Epithelial cell of esophagus (primary cell): ENCODE results near the gene PANX2.
A peak's percentile ranks its signal among the peaks of the same experiment; 100 is the strongest.

Source experiments
- DNase-seq: peaks from one replicate; pipeline ENCODE4 v3.0.0; 2010; ENCODE audit warnings: low read depth
- H3K4me3 ChIP-seq: 2 replicates; pipeline ENCODE4 v1.5.1; 2011; ENCODE audit warnings: mild to moderate bottlenecking, low read length, control low read depth
- CTCF ChIP-seq: IDR thresholded peaks from 2 replicates; pipeline ENCODE4 v1.5.1; 2011; ENCODE audit warnings: low read depth, mild to moderate bottlenecking, low read length, control low read depth, inconsistent platforms; ENCODE audit not compliant: insufficient read depth; ENCODE audit errors: missing control alignments

Gene PANX2

GRCh38 chr22:50184004-50184901, 13.7 kb downstream of the PANX2 start:
- peak; percentile 4 for TF ChIP-seq CTCF
- DNase-seq, result peak; percentile 30
- no peak overlapping the region for H3K4me3 ChIP-seq

- TF ChIP-seq CTCF, result no peak
- no peak for DNase-seq
- peak overlapping the region; percentile 61 for H3K4me3 ChIP-seq
These were observed 14.4 kb downstream of the PANX2 start for GRCh38 chr22:50184902-50185374.

- H3K4me3 ChIP-seq, result peak within 1 kb of the TSS; percentile 62
- DNase-seq, result peak; percentile 90
- TF ChIP-seq CTCF, result no peak
These were observed 15.0 kb downstream of the PANX2 start, which contains the start of gene TRABD for GRCh38 chr22:50185375-50186087. TRABD (plus strand) TSS chr22:50185913; CDS start chr22:50193061, 7,148 bp downstream.

- no peak for TF ChIP-seq CTCF
- H3K4me3 ChIP-seq, result peak overlapping the region; percentile 62
- DNase-seq, result no peak
These were observed 15.7 kb downstream of the PANX2 start for GRCh38 chr22:50186181-50186714.

- peak; percentile 32 for DNase-seq
- H3K4me3 ChIP-seq, result peak overlapping the region; percentile 62
- no peak for TF ChIP-seq CTCF
These were observed 16.4 kb downstream of the PANX2 start for GRCh38 chr22:50186761-50187523.

- no peak overlapping the region for H3K4me3 ChIP-seq
- TF ChIP-seq CTCF, result no peak
- no peak for DNase-seq
These were observed 17.8 kb downstream of the PANX2 start for GRCh38 chr22:50188356-50188755.
